GM20000 (cell line): ENCODE measurements around the gene SESN2.
"Not testable (repeated sequence)": the region's sequence is repeated elsewhere in the genome, so short reads cannot be mapped to it uniquely, and the experiment has no call there.

ENCODE experiments used
- DNase-seq: peaks from one replicate; pipeline ENCODE4 v3.0.0; 2012; ENCODE audit warnings: low spot score
- CTCF ChIP-seq: IDR thresholded peaks from 2 replicates; pipeline ENCODE4 v1.5.1; 2012; ENCODE audit warnings: mild to moderate bottlenecking, control low read depth; ENCODE audit errors: extremely low read depth, missing control alignments

The SESN2 gene

GRCh38 chr1:28323720-28324119 is 64.4 kb downstream of the SESN2 start:
- DNase-seq, result no peak

GRCh38 chr1:28326515-28326914 is 67.2 kb downstream of the SESN2 start:
- no peak for DNase-seq
- TF ChIP-seq CTCF, result no peak

More at GRCh38 chr1:28323720-28324119, 64.4 kb downstream of the SESN2 start:
- no peak for TF ChIP-seq CTCF

GRCh38 chr1:28326984-28327383 is 67.7 kb downstream of the SESN2 start:
- DNase-seq, result no peak

DNA sequence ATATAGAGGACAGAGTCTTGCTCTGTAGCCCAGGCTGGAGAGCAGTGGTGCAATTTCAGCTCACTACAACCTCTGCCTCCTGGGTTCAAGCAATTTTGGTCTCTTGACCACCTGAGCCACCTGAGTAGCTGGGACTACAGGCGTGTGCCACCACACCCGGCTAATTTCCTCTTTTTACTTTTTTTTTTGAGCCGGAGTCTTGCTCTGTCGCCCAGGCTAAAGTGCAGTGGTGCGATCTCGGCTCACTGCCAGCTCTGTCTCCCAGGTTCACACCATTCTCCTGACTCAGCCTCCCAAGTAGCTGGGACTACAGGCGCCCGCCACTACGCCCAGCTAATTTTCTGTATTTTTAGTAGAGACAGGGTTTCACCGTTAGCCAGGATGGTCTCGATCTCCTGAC is 68.1 kb downstream of the SESN2 start:
- not testable (repeated sequence) for DNase-seq

More at GRCh38 chr1:28326984-28327383, 67.7 kb downstream of the SESN2 start:
- no peak for TF ChIP-seq CTCF

DNA sequence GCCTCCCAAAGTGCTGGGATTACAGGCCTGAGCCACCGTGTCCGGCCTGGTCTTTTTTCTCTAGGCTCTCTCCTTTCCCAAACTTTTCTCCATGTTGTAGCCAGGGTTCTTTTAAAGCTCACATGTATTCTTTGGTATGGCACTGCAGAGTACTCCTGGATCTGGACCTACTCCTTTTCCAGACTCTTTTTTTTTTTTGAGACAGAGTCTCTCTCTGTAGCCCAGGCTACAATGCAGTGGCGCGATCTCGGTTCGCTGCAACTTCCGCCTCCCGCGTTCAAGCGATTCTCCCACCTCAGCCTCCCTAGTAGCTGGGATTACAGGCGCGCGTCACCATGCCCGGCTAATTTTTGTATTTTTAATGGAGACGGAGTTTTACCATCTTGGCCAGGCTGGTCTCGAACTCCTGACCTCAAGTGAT is 68.9 kb downstream of the SESN2 start:
- TF ChIP-seq CTCF, result no peak
- no peak for DNase-seq

DNA sequence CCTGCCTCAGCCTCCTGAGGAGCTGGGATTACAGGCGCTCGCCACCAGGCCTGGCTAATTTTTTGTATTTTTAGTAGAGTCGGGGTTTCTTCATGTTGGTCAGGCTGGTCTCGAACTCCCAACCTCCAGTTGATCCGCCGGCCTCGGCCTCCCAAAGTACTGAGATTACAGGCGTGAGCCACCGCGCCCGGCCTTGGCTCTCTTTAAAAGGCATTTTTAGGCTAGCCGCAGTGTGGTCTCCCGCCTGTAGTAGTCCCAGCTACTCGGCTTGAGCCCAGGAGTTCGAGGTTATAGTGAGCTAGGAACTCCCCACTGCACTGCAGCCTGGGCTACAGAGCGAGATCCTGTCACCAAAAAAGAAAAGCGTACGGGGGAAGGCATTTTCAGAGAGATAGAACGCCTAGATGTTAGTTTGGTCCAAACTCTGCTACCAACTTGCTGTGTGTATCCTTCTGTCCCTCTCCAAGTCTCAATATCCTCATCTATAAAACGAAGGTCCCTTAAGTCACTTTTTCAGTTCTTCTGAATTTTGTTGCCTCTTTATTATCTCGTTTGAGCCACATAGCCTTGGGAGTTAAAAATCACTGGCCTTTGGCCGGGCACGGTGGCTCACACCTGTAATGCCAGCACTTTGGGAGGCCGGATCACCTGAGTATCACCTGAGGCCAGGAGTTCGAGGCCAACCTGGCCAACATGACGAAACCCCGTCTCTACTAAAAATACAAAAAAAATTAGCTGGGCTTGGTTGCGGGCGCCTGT is 70.3 kb downstream of the SESN2 start:
- no peak for DNase-seq
- TF ChIP-seq CTCF, result no peak
